Activated B cell treated with CpG ODN at 0.5 μM for 24 hours (primary cell): ENCODE measurements around the gene CTSL. TPM values are rescaled to one million over a fixed set of nuclear protein-coding genes. Genes with fewer than 3 reads are reported as not detected.

Experiments
- ATAC-seq: fragments of 200-7000 bp; cut with Tn5 transposase; one replicate; pipeline ENCODE4 v1.10.0; 2021; ENCODE audit warnings: low read depth, mild to moderate bottlenecking, moderate library complexity
- CTCF ChIA-PET: fragments of 350-600 bp; sonication (Branson Sonifier 250); formaldehyde crosslinking; loops from one replicate; lab custom pipeline; 2021; ENCODE audit warnings: antibody characterized with exemption; lab: Charles Lee
- POLR2A ChIA-PET: fragments of 350-600 bp; sonication (Branson Sonifier 250); formaldehyde crosslinking; loops from one replicate; lab custom pipeline; 2021; ENCODE audit warnings: antibody characterized with exemption; lab: Charles Lee
- DNase-seq: peaks from one replicate; pipeline ENCODE4 v3.0.0; 2022
- H3K27ac Mint-ChIP-seq: one replicate; pipeline ENCODE4 v1.8.0; 2020; ENCODE audit warnings: mixed read lengths
- H3K27me3 Mint-ChIP-seq: one replicate; pipeline ENCODE4 v1.8.0; 2021; ENCODE audit warnings: mixed read lengths
- H3K36me3 Mint-ChIP-seq: one replicate; pipeline ENCODE4 v1.8.0; 2021; ENCODE audit warnings: low read depth, mixed read lengths
- H3K4me1 Mint-ChIP-seq: one replicate; pipeline ENCODE4 v1.8.0; 2021; ENCODE audit warnings: mixed read lengths
- H3K4me3 Mint-ChIP-seq: one replicate; pipeline ENCODE4 v1.8.0; 2020; ENCODE audit warnings: mild to moderate bottlenecking, mixed read lengths
- H3K9me3 Mint-ChIP-seq: one replicate; pipeline ENCODE4 v1.8.0; 2020; ENCODE audit warnings: mixed read lengths
- intact Hi-C: fragments of 100-400 bp; cut with micrococcal nuclease; formaldehyde crosslinking; loops from one replicate; pipeline ENCODE4 v1.15.1; 2024
- total RNA-seq: library from RNA; stranded (reverse); gene quantifications from 2 replicates; pipeline ENCODE4 v1.2.3, GENCODE V29; 2022
- TF ChIP-seq, protein P1 (sequence below): fragments of 200-600 bp; IDR thresholded peaks from one replicate; pipeline ENCODE4 v1.8.0; 2022; ENCODE audit warnings: antibody characterized with exemption, mild to moderate bottlenecking

The CTSL gene
- total RNA-seq, 1 donor from 2014 or later = 0.49 TPM

GRCh38 chr9:87685441-87685840 is 40.5 kb upstream of the CTSL start:
- H3K27me3 Mint-ChIP-seq = no peaks in the 10 kb centered on the region
- TF ChIP-seq, protein P1, sequence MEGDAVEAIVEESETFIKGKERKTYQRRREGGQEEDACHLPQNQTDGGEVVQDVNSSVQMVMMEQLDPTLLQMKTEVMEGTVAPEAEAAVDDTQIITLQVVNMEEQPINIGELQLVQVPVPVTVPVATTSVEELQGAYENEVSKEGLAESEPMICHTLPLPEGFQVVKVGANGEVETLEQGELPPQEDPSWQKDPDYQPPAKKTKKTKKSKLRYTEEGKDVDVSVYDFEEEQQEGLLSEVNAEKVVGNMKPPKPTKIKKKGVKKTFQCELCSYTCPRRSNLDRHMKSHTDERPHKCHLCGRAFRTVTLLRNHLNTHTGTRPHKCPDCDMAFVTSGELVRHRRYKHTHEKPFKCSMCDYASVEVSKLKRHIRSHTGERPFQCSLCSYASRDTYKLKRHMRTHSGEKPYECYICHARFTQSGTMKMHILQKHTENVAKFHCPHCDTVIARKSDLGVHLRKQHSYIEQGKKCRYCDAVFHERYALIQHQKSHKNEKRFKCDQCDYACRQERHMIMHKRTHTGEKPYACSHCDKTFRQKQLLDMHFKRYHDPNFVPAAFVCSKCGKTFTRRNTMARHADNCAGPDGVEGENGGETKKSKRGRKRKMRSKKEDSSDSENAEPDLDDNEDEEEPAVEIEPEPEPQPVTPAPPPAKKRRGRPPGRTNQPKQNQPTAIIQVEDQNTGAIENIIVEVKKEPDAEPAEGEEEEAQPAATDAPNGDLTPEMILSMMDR = no peak
- POLR2A ChIA-PET = no interaction called here
- no peaks in the 10 kb centered on the region for H3K4me1 Mint-ChIP-seq
- intact Hi-C loops = no loop called here
- no peaks in the 10 kb centered on the region for H3K36me3 Mint-ChIP-seq
- peaks cover 2% of the 10 kb centered on the region for H3K9me3 Mint-ChIP-seq
- H3K4me3 Mint-ChIP-seq = no peak overlapping the region
- no peak for ATAC-seq
- H3K27ac Mint-ChIP-seq = no peak overlapping the region
- CTCF ChIA-PET = no interaction called here
- DNase-seq = no peak

GRCh38 chr9:87685871-87686519 is 39.9 kb upstream of the CTSL start:
- CTCF ChIA-PET = no interaction called here
- intact Hi-C loops = no loop called here
- DNase-seq = no peak

GRCh38 chr9:87686520-87687090 is 39.3 kb upstream of the CTSL start:
- H3K4me3 Mint-ChIP-seq = no peak overlapping the region
- no peaks in the 10 kb centered on the region for H3K4me1 Mint-ChIP-seq
- intact Hi-C loops = no loop called here
- no peak for DNase-seq
- ChIA-PET POLR2A (no interaction called here), CTCF (no interaction called here)
- H3K36me3 Mint-ChIP-seq = no peaks in the 10 kb centered on the region
- H3K27me3 Mint-ChIP-seq = no peaks in the 10 kb centered on the region
- ATAC-seq = no peak
- no peak overlapping the region for H3K27ac Mint-ChIP-seq
- H3K9me3 Mint-ChIP-seq = peaks cover 5% of the 10 kb centered on the region
- TF ChIP-seq, protein P1 = no peak

More at GRCh38 chr9:87685871-87686519, 39.9 kb upstream of the CTSL start:
- POLR2A ChIA-PET = no interaction called here
- no peak overlapping the region for H3K4me3 Mint-ChIP-seq
- no peaks in the 10 kb centered on the region for H3K27me3 Mint-ChIP-seq
- peaks cover 2% of the 10 kb centered on the region for H3K9me3 Mint-ChIP-seq
- H3K36me3 Mint-ChIP-seq = no peaks in the 10 kb centered on the region
- TF ChIP-seq, protein P1 = no peak
- H3K4me1 Mint-ChIP-seq = no peaks in the 10 kb centered on the region
- no peak overlapping the region for H3K27ac Mint-ChIP-seq
- no peak for ATAC-seq

DNA sequence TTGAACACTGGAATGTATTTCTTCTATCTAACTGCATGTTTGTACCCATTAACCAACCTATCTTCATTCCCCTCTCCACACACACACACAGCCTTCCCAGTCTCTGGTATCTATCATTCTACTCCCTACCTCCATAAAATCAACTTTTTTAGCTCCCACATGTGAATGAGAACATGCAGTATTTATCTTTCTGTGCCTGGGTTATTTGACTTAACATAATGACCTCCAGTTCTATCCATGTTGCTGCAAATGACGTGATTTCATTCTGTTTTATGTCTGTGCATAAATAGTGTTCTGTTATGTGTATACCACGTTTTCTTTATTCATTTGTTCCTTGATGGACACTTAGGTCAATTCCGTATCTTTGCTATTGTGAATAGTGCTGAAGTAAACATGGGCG is 38.7 kb upstream of the CTSL start:
- intact Hi-C loops = no loop called here
- TF ChIP-seq, protein P1 = no peak
- H3K4me3 Mint-ChIP-seq = no peak overlapping the region
- H3K9me3 Mint-ChIP-seq = peaks cover 9% of the 10 kb centered on the region
- CTCF ChIA-PET = interaction anchor here (1.1 kb wide), 1 partner anchor 10 kb away, joined by 3 read pairs; no protein-coding TSS in a partner anchor
- H3K27ac Mint-ChIP-seq = no peak overlapping the region
- no peaks in the 10 kb centered on the region for H3K27me3 Mint-ChIP-seq
- ATAC-seq = no peak
- no peak for DNase-seq
- no peaks in the 10 kb centered on the region for H3K36me3 Mint-ChIP-seq
- POLR2A ChIA-PET = no interaction called here
- no peaks in the 10 kb centered on the region for H3K4me1 Mint-ChIP-seq

DNA sequence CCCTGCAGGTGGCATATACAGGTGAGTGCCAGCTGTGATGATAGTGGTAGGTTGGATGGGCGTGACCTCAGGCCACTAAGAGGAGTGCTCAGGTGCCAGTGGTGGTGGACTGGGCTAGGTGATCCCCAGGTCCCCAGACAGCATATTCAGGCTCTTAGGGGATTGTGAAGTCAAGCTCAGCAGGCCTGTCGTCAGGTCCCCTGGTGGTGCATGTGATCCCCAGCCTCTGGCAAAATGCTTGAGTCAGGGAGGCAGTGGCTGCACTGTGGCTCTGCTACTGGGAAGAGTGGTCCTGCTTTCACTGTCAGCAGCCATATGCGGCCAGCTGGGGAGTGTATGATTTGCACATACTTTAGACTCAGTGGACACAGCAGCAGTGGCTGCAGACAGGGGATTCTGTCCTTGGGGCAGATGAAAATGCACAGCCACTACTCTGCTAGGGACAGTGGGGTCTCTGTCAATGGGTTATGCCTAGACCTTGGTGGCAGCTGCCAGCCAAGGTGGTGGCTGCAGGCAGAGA is 31.6 kb upstream of the CTSL start:
- Mint-ChIP-seq H3K9me3 (peaks cover 17% of the 10 kb centered on the region), H3K4me1 (no peaks in the 10 kb centered on the region), H3K27me3 (no peaks in the 10 kb centered on the region), H3K36me3 (no peaks in the 10 kb centered on the region), H3K27ac (no peak overlapping the region), H3K4me3 (no peak overlapping the region)
- TF ChIP-seq, protein P1 = no peak
- ATAC-seq (no peak), DNase-seq (no peak)
- ChIA-PET POLR2A (no interaction called here), CTCF (no interaction called here)
- intact Hi-C loops = no loop called here
